GM12891 (cell line): ENCODE data around the gene NBPF1.
"Not testable (repeated sequence)": the region's sequence is repeated elsewhere in the genome, so short reads cannot be mapped to it uniquely, and the experiment has no call there.

Experiments
- DNase-seq: peaks from one replicate; pipeline ENCODE4 v3.0.0; 2011; ENCODE audit warnings: low spot score; ENCODE audit not compliant: insufficient read length
- FAIRE-seq: peaks from 2 replicates; lab custom pipeline; 2011; peaks lifted over from hg19 to GRCh38; lab: Jason Lieb, UNC
- POLR2A ChIP-seq: IDR thresholded peaks from 2 replicates; pipeline ENCODE4 v1.6.1; 2011; ENCODE audit warnings: low read depth, low read length, control low read depth
- POLR2AphosphoS5 ChIP-seq: IDR thresholded peaks from 2 replicates; pipeline ENCODE4 v1.6.1; 2011; ENCODE audit warnings: low read depth, low read length, control low read depth
- POU2F2 ChIP-seq: IDR thresholded peaks from 2 replicates; pipeline ENCODE4 v1.6.1; 2011; ENCODE audit warnings: low read depth, mild to moderate bottlenecking, control low read depth, low read length, moderate library complexity
- TAF1 ChIP-seq: IDR thresholded peaks from 2 replicates; pipeline ENCODE4 v1.6.1; 2011; ENCODE audit warnings: low read depth, low read length, control low read depth

NBPF1 gene

GRCh38 chr1:16513412-16514106 lies 99.8 kb downstream of the NBPF1 start:
- TF ChIP-seq POLR2AphosphoS5 (peak; percentile 98), TAF1 (peak; percentile 47; the same call in 1 of the 2 replicates), POLR2A (peak; percentile 97), POU2F2 (peak; percentile 97)
- FAIRE-seq: peak; percentile 16
- not testable (repeated sequence) for DNase-seq

- not testable (repeated sequence) for FAIRE-seq, DNase-seq
Measured at GRCh38 chr1:16512624-16513411, 100.5 kb downstream of the NBPF1 start.
